HepG2 (cell line): ENCODE results near the gene STUB1. TPM values are rescaled to one million over a fixed set of nuclear protein-coding genes. Genes with fewer than 3 reads are reported as not detected.

Experiments used
- ATRX ChIP-seq: sonication (generic); formaldehyde crosslinking; IDR thresholded peaks from 2 replicates; pipeline ENCODE4 v1.4.0; 2020; ENCODE audit warnings: missing genetic modification reagents, borderline replicate concordance
- EED ChIP-seq: sonication (generic); formaldehyde crosslinking; IDR thresholded peaks from 2 replicates; pipeline ENCODE4 v1.5.0; 2020; ENCODE audit warnings: mild to moderate bottlenecking, missing genetic modification reagents
- FIP1L1 ChIP-seq: fragments of 200-400 bp; formaldehyde crosslinking; IDR thresholded peaks from 2 replicates; pipeline ENCODE4 v1.6.1; 2018; ENCODE audit warnings: low read depth, mild to moderate bottlenecking, low read length, moderate library complexity, borderline replicate concordance; ENCODE audit not compliant: insufficient read depth
- MAF1 ChIP-seq: sonication (generic); formaldehyde crosslinking; IDR thresholded peaks from 2 replicates; pipeline ENCODE4 v1.5.0; 2020; ENCODE audit warnings: missing genetic modification reagents, borderline replicate concordance
- PATZ1 ChIP-seq: sonication (generic); formaldehyde crosslinking; IDR thresholded peaks from 2 replicates; pipeline ENCODE4 v1.4.0; 2020; ENCODE audit warnings: missing genetic modification reagents
- RBM39 ChIP-seq: fragments of 200-400 bp; formaldehyde crosslinking; IDR thresholded peaks from one replicate; pipeline ENCODE4 v1.6.1; 2018; ENCODE audit warnings: antibody characterized with exemption, mild to moderate bottlenecking, low read depth, low read length; ENCODE audit not compliant: poor library complexity, severe bottlenecking
- RFX5 ChIP-seq: IDR thresholded peaks from 2 replicates; pipeline ENCODE4 v1.6.1; 2011; ENCODE audit warnings: low read depth, low read length, improper control_type of control experiment
- YEATS4 ChIP-seq: sonication (generic); formaldehyde crosslinking; IDR thresholded peaks from 2 replicates; pipeline ENCODE4 v1.4.0; 2020; ENCODE audit warnings: missing genetic modification reagents, borderline replicate concordance
- ZMYM2 ChIP-seq: sonication (generic); formaldehyde crosslinking; IDR thresholded peaks from 2 replicates; pipeline ENCODE4 v1.8.0; 2022; ENCODE audit warnings: mild to moderate bottlenecking, missing genetic modification reagents
- ZMYM4 ChIP-seq: sonication (generic); formaldehyde crosslinking; IDR thresholded peaks from 2 replicates; pipeline ENCODE4 v1.8.1; 2023; ENCODE audit warnings: mild to moderate bottlenecking, missing genetic modification reagents
- ZNF354B ChIP-seq: sonication (generic); formaldehyde crosslinking; IDR thresholded peaks from 2 replicates; pipeline ENCODE4 v1.8.0; 2022; ENCODE audit warnings: mild to moderate bottlenecking, missing genetic modification reagents
- ZNF546 ChIP-seq: sonication (generic); formaldehyde crosslinking; conservative IDR thresholded peaks from 2 replicates; pipeline ENCODE4 v1.8.1; 2023; ENCODE audit warnings: mild to moderate bottlenecking, missing genetic modification reagents
- ZNF580 ChIP-seq: IDR thresholded peaks from 2 replicates; pipeline ENCODE4 v1.6.1; 2016; ENCODE audit warnings: low read depth, borderline replicate concordance
- ZNF629 ChIP-seq: sonication (generic); formaldehyde crosslinking; conservative IDR thresholded peaks from 2 replicates; pipeline ENCODE4 v1.5.0; 2020; ENCODE audit warnings: missing genetic modification reagents
- ZNF672 ChIP-seq: sonication (generic); formaldehyde crosslinking; IDR thresholded peaks from 2 replicates; pipeline ENCODE4 v1.8.1; 2022; ENCODE audit warnings: missing genetic modification reagents
- ZNF737 ChIP-seq: sonication (generic); formaldehyde crosslinking; IDR thresholded peaks from 2 replicates; pipeline ENCODE4 v1.5.0; 2020; ENCODE audit warnings: missing genetic modification reagents, mild to moderate bottlenecking, borderline replicate concordance
- polyA plus RNA-seq, 8 experiments: library from polyadenylated mRNA; depleted of rRNA in 3 of 8; stranded (reverse) in 7 of 8; unstranded in 1 of 8; fragments of >200 nt; fragmentation: Illumina TruSeq in 4 of 8; extraction: Trizol in 4 of 8; gene quantifications; 2 replicates each; pipeline versions ENCODE4 v1.2.1 to v1.2.3, GENCODE V29; 2011 to 2016; ENCODE audit warnings: low read depth in 4 of 8, missing spikeins in 1 of 8, mixed read lengths in 1 of 8; ENCODE audit not compliant: insufficient read depth in 1 of 8
- total RNA-seq, 5 experiments: library from RNA; depleted of rRNA; stranded (reverse); fragments of >200 nt; fragmentation: Illumina TruSeq; extraction: Trizol; gene quantifications; 2 replicates each; pipeline ENCODE4 v1.2.3, GENCODE V29; 2016; ENCODE audit warnings: low read depth in 1 of 5
- TF ChIP-seq, protein P1 (sequence below): sonication (generic); formaldehyde crosslinking; IDR thresholded peaks from 2 replicates; pipeline ENCODE4 v1.5.0; 2020; ENCODE audit warnings: missing genetic modification reagents
- TF ChIP-seq, protein P2 (sequence below): sonication (generic); formaldehyde crosslinking; IDR thresholded peaks from 2 replicates; pipeline ENCODE4 v1.5.0; 2020; ENCODE audit warnings: mild to moderate bottlenecking, missing genetic modification reagents, moderate library complexity
- TF ChIP-seq, protein P3 (sequence below): sonication (generic); formaldehyde crosslinking; IDR thresholded peaks from 2 replicates; pipeline ENCODE4 v1.5.1; 2020; ENCODE audit warnings: missing genetic modification reagents, mild to moderate bottlenecking, borderline replicate concordance
- TF ChIP-seq, protein P4 (sequence below): sonication (generic); formaldehyde crosslinking; IDR thresholded peaks from 2 replicates; pipeline ENCODE4 v1.8.1; 2023; ENCODE audit warnings: missing genetic modification reagents, inconsistent platforms, borderline replicate concordance

The STUB1 gene
- total and polyA plus RNA-seq, 2 of the 13 experiments (the other 11 are each of a cell fraction or from before 2014, with no cell fraction given): 52.9 to 78.2 TPM

DNA sequence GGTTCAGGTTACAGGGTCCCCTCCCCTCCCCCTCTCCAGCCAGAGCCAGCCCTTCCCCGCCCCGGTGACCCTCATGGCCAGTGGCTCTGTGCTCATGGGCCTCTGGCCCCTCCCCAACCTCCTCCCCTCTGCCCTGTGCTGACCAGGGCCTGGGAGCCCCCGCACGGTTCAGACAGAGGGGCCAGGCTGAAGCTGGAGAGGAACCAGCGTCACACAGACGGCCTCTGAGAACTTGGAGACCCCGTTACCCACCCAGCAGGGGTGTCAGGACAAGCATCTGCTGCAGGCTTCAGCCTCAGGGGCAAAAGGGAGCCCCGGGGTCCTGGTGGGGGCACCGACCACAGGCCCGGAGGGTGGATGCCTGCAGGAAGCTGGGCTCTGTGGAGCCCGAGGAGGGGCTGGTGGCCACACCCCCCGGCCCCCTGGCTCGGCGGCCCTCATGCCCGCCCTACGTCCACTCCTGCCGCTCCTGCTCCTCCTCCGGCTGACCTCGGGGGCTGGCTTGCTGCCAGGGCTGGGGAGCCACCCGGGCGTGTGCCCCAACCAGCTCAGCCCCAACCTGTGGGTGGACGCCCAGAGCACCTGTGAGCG lies 49.3 kb upstream of the STUB1 start, which contains the start of gene WFIKKN1 (continued):
- no peak for TF ChIP-seq ZNF580 (CRISPR knock-in tag)
- TF ChIP-seq PATZ1 (CRISPR knock-in tag): peak; percentile 73
- TF ChIP-seq ZNF672 (CRISPR knock-in tag): no peak
- no peak for TF ChIP-seq ZMYM4 (CRISPR knock-in tag)
- TF ChIP-seq FIP1L1: no peak
- TF ChIP-seq, protein P1, sequence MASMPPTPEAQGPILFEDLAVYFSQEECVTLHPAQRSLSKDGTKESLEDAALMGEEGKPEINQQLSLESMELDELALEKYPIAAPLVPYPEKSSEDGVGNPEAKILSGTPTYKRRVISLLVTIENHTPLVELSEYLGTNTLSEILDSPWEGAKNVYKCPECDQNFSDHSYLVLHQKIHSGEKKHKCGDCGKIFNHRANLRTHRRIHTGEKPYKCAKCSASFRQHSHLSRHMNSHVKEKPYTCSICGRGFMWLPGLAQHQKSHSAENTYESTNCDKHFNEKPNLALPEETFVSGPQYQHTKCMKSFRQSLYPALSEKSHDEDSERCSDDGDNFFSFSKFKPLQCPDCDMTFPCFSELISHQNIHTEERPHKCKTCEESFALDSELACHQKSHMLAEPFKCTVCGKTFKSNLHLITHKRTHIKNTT (CRISPR knock-in tag): no peak
- no peak for TF ChIP-seq MAF1 (CRISPR knock-in tag)
- TF ChIP-seq, protein P2, sequence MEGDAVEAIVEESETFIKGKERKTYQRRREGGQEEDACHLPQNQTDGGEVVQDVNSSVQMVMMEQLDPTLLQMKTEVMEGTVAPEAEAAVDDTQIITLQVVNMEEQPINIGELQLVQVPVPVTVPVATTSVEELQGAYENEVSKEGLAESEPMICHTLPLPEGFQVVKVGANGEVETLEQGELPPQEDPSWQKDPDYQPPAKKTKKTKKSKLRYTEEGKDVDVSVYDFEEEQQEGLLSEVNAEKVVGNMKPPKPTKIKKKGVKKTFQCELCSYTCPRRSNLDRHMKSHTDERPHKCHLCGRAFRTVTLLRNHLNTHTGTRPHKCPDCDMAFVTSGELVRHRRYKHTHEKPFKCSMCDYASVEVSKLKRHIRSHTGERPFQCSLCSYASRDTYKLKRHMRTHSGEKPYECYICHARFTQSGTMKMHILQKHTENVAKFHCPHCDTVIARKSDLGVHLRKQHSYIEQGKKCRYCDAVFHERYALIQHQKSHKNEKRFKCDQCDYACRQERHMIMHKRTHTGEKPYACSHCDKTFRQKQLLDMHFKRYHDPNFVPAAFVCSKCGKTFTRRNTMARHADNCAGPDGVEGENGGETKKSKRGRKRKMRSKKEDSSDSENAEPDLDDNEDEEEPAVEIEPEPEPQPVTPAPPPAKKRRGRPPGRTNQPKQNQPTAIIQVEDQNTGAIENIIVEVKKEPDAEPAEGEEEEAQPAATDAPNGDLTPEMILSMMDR (CRISPR knock-in tag): no peak
- TF ChIP-seq, protein P3, sequence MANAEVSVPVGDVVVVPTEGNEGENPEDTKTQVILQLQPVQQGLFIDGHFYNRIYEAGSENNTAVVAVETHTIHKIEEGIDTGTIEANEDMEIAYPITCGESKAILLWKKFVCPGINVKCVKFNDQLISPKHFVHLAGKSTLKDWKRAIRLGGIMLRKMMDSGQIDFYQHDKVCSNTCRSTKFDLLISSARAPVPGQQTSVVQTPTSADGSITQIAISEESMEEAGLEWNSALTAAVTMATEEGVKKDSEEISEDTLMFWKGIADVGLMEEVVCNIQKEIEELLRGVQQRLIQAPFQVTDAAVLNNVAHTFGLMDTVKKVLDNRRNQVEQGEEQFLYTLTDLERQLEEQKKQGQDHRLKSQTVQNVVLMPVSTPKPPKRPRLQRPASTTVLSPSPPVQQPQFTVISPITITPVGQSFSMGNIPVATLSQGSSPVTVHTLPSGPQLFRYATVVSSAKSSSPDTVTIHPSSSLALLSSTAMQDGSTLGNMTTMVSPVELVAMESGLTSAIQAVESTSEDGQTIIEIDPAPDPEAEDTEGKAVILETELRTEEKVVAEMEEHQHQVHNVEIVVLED: no peak; the same call in 1 of the 2 replicates
- TF ChIP-seq YEATS4 (CRISPR knock-in tag): peak; percentile 73; the same call in 1 of the 2 replicates
- no peak for TF ChIP-seq ATRX (CRISPR knock-in tag)
- TF ChIP-seq ZNF354B (CRISPR knock-in tag): no peak
- TF ChIP-seq ZNF737 (CRISPR knock-in tag): no peak
- TF ChIP-seq ZNF629: no peak
- TF ChIP-seq ZNF546 (CRISPR knock-in tag): no peak
- no peak for TF ChIP-seq RFX5
- TF ChIP-seq, protein P4, sequence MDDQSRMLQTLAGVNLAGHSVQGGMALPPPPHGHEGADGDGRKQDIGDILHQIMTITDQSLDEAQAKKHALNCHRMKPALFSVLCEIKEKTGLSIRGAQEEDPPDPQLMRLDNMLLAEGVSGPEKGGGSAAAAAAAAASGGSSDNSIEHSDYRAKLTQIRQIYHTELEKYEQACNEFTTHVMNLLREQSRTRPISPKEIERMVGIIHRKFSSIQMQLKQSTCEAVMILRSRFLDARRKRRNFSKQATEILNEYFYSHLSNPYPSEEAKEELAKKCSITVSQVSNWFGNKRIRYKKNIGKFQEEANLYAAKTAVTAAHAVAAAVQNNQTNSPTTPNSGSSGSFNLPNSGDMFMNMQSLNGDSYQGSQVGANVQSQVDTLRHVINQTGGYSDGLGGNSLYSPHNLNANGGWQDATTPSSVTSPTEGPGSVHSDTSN: no peak
- TF ChIP-seq EED (CRISPR knock-in tag): peak; percentile 63; the same call in 1 of the 2 replicates
- TF ChIP-seq ZMYM2: no peak
- no peak for TF ChIP-seq RBM39
